Uterus (tissue), 2 donors: ENCODE results near the gene NAT14.

Experiments used
- CTCF ChIP-seq, 4 experiments: fragments of 200-600 bp in 2 of 4; fragments of 450-650 bp in 2 of 4; sonication (generic) in 2 of 4; IDR thresholded peaks; one replicate each; pipeline ENCODE4 v1.5.1; 2016 to 2019; ENCODE audit warnings: antibody characterized with exemption in 4 of 4, mild to moderate bottlenecking in 2 of 4, moderate library complexity in 1 of 4
- POLR2A ChIP-seq, 2 donors: fragments of 450-650 bp; IDR thresholded peaks; one replicate each; pipeline ENCODE4 v1.6.1; 2016; ENCODE audit warnings: antibody characterized with exemption in 2 of 2, mild to moderate bottlenecking in 1 of 2, moderate library complexity in 1 of 2

GRCh38 chr19:55504981-55505380 is 20.0 kb downstream of the NAT14 start:
- TF ChIP-seq POLR2A (IDR thresholded peaks at IDR 0.05) = no peak
- no peak for TF ChIP-seq CTCF (IDR thresholded peaks at IDR 0.05)
